GM19438 (cell line): Measurements from ENCODE around the gene RABAC1.
"Not testable (repeated sequence)": the region's sequence is repeated elsewhere in the genome, so short reads cannot be mapped to it uniquely, and the experiment has no call there.

ENCODE experiments used
- ATAC-seq: cut with Tn5 transposase; IDR thresholded peaks from one replicate; pipeline ENCODE4 v1.9.1; 2021; ENCODE audit warnings: low read depth; ENCODE audit not compliant: unreplicated experiment

Gene RABAC1, protein sequence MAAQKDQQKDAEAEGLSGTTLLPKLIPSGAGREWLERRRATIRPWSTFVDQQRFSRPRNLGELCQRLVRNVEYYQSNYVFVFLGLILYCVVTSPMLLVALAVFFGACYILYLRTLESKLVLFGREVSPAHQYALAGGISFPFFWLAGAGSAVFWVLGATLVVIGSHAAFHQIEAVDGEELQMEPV

DNA sequence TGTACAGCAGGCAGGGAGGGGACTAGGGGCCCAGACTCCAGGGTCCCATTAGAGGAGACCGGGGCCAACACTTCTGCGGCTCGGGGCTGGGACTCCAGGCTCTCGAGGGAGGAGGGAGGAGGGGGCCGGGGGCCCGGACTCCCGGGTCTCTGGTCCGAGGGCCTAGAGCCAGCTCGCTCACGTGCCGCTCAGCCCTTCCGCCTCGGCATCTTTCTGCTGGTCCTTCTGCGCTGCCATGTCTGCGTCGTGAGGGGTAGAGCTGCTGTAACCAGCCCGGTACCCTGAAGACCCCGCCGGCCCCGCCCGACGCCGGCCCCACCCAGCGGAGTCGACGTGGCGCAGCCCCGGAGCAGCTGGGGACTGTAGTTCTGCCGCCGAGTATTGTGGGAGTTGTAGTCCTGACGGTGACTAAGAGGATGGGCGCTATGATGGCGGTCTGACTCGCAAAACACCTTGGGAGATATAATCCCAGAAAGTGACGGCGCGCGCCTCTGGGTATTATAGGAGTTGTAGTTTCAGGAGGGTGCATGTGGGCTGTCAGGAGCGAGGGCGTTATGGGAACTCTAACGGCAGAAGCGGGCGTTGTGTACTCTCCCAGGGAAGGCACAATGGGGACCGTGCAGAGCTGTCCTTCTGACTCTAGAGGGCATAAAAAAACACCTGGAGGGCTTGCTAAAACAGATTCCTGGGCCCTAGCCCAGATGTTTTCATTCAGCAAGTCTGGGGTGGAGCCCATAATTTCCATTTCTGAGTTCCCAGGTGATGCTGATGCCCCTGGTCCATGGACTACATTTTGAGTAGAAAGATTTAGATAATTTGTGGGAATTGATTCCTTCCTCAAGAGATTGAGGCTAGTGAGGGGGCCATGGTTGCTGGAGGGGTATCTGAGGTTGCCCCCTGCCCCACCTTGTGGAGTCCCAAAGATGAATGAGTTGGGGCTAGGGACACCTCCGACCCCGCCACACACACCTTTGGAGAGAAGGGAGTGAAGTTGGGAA lies at the start of gene RABAC1:
RABAC1 (minus strand) TSS at position 266 of the 998 bp plus-strand sequence; CDS start at position 237, 29 bp downstream.
- peak; percentile 83 for ATAC-seq

DNA sequence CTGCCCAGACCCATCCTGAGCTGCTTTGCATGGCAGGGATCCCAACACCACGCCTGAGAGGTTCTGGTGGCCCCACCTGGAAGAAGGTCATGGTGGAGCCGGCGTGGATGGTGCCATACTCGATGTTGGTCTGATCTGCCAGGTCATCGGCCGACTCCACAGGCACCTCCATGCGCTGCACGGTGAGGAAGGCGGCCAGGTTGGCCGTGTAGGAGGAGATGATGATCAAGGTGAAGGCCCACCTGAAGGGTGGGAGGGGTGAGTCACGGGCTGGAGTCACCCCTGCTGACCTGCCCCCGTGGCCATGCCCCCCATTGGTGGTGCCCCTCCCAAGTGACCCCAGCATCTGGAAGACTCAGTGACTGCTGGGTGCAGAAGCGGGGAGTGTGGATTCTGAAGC lies 47.4 kb upstream of the RABAC1 start:
- ATAC-seq = no peak

DNA sequence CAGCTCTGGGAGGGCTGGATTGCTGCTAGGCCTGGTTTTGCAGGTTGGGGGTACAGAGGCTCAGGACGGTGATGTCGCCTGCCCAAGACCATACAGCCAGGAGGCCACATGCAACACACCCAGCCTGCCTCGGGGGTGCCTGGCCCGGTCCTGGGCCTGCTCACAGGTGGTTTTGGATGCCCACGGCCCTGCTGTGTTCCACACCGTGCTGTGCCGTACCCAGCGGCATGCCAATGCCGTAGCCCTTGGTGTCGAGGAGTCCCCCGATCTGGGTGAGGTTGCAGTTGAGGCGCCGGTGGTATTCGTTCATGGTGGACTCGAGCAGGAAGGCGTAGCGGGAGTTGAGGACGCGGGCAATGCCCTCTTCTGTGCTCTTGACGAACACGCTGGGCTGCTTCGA lies 46.4 kb upstream of the RABAC1 start:
- ATAC-seq = no peak

DNA sequence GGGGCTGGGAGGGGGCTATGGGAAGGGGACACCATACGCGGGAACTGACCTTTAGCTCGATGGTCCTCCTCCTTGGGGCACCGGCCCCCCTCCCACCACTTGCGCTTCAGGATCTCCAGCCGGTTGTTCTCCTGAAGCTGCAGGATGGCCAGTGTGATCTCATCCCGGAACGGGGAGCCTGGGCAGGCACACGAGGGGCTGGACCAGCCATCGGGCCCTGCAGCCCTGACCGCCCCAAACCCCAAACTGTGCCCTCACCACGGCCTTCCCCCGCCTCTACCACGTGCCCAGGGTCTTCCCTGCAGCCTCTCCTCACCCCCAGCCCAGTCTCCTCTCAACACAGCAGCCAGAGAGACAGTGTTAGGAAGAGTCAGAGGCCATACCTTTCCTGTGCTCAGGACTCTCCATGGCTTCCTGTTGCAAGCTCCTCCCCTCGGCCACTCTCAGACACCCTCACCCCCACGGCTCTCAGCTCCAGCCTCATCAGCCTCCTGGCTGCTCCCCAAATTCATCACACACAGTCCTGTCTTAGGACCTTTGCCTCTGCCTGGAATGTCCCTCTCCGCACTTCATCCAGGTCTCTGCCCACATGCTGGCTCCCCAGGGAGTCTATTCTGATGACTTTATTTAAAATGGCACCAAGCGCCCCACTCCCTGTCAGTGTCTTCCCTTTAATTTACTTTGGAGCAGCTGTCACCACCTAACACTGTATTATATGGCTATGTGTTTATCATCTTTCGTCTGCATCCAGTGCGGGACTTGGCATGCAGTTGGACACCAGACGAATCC lies 44.6 kb upstream of the RABAC1 start:
- no peak for ATAC-seq

DNA sequence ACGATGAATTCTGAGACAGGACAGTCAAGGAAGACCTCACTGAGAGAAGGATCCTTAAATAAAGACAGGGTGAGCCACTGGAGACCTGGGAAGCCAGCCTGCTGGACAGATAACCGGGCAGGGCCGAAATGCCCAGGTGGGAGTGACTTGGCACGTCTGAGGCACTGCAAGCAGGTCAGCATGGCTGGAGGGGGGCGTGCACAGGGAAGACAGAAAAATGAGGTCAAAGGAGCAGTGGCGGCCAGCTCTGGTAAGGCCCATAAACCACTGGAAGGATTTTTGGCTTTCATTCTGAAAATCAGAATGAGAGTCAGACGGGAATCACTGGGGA lies 40.7 kb upstream of the RABAC1 start:
- ATAC-seq = no peak

DNA sequence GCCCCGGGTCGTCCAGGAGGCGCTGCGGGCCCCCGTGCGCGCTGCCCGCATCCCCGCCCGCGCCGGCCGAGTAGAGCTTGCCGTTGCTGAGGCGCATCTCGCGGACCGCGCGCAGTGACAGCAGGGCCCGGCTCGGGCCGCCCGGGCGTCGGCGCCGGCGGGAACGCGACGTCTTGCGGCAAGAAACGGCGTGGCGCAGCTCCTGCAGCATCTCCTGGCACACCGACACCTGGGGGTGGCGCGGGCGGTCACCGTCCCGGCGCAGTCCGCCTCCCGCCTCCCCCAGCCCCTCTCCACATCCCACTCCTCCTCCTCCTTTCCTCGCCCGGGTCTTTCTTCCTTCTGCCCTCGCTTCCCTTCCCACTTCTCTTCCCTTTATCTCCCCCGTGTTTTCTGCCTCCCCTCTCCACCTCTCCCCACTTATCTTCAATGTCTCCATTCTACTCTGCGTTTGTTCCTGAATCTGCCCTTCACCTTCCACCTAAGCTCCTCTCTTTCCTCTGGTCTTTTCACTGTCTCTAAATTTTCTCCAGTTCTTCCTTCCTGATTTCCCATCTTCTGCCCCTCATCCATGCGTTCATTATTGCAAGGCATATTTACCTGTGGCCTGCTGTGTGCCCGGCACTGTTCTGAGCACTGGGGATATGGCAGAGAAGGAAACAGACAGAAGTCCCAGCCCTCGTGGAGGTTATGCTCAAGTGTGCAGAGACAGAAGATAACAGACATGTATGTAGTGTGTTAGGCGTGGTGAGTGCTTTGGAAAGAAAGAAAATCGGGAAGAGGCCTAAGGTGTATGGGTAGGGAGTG lies 40.2 kb upstream of the RABAC1 start:
- ATAC-seq = no peak

DNA sequence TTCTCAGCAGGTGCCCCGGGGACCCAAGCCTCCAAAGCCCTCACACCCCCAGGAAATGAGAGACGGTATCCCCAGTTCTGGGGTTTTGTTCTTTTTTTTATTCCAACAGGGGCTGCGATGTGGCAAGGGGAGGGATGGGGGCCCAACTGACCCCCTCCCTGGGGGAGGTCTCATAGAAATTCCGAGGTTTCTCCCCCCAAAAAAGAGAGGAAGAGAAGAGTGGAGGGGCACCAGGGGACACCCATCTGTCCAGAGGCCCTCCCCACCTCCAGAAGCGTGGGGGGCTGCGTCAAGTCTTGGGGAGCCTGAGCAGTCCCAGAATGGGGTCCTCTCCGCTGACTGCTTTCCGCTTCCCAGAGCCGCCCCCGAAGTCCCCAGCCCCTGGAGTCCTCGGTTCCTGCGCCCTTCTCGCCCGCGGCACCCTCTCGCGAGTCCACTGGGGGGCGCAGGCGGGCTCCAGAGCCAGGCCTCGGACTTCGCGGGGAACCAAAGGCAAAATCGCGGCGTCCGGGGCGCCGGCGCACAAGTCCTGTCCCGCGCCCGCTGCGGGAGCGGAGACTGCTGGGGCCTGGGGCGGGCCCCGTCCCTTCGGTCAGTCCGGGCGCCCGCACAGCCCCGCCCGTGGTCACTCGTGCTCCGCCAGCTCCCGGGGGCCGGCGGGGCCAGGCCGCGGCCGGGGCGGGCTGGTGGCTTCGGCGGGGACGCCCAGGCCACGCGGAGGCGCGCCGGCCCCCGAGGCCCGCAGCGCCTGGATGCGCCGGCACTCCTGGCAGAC lies 39.3 kb upstream of the RABAC1 start:
- ATAC-seq = no peak

DNA sequence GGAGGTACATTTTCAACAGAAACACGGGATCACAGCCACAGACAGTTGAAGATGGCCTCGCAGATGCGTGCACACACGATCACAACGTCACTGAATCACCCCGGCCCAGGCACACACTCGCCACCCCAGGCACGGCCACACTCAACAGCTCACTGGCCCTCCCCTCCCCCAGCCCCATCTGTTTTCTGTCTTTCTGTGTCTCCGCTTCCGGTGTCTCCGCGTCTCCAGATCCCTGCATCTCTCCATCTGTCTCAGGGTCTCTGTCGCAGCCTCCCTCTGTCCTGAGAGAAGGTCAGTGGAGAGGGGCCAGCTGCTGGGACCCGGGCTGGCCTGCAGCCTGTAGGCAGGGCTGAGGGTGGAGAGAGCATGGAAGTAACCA lies 38.7 kb upstream of the RABAC1 start:
- ATAC-seq = no peak

DNA sequence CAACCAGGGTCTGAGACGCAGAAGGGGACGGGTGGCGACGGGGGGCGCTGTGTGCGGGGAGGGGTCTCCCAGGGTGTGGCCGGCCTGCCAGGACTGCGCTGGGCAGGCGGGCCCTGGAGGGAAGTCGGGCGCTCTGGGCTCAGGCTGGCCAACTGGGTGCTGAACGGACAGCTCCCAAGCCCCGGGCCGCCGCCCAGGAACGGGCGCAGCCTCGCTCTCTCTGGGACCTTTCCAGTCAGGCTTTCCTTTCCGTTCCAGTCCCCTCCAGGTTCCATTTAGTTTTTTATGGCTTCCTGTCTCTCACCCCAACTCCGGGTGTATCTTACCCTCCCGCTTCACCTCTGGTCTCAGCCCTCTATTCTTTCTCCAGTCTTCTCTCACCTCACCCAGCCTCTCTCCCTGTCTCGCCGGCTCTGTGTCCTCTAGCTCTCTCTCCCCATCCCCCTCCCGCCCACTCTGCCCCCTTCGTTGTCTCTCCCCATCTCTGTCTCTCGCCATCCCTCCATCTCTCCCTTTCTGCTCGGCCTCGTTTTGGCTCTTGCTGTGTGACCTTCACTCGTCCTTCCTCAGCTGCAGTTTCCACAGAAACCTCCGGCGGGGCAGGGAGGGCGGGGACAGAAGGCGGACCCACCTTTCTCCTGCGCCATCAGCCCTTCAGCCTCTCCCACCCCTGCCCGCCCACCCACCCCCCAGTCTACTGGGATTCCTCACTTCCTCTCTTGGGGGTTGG lies 38.2 kb upstream of the RABAC1 start:
- no peak for ATAC-seq

DNA sequence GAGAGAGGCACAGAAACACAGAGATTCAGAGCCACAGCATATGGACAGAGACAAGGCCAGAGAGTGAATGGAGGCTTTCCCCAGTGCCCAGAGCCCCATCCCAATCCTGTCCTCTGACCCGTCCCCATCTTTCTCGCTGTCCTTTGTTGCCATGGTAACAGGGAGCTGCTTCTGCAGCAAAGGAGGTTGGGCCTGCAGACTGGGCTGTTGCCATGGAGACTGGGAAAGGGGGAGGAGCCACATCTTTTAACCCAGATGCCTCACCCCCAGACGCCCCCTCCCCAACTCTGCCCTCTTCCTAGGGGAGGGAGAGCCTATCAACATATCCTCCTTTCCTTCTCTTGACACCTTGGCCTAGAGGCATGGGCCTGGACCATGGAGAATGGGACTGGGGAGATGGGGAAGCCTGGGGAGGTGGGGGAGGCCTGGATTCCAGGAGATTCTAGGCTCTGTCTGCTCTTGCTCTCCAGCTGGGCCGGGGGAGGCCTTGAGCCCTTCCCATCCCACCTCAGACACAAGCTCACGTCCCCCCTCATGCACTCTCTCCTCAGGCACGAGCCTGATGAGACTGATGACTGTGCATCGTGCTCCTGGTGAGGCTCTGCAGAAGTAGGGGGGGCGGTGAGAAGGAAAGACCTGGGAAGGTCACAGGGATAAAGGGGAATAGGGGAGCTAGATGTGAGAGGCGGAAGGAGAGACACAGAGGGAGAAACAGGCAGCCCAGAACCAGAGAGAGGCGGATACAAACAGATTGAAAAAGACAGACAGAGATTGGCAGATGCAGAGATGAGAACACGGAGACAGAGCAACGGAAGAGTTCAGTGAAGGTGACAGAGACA lies 37.1 kb upstream of the RABAC1 start:
- no peak for ATAC-seq

DNA sequence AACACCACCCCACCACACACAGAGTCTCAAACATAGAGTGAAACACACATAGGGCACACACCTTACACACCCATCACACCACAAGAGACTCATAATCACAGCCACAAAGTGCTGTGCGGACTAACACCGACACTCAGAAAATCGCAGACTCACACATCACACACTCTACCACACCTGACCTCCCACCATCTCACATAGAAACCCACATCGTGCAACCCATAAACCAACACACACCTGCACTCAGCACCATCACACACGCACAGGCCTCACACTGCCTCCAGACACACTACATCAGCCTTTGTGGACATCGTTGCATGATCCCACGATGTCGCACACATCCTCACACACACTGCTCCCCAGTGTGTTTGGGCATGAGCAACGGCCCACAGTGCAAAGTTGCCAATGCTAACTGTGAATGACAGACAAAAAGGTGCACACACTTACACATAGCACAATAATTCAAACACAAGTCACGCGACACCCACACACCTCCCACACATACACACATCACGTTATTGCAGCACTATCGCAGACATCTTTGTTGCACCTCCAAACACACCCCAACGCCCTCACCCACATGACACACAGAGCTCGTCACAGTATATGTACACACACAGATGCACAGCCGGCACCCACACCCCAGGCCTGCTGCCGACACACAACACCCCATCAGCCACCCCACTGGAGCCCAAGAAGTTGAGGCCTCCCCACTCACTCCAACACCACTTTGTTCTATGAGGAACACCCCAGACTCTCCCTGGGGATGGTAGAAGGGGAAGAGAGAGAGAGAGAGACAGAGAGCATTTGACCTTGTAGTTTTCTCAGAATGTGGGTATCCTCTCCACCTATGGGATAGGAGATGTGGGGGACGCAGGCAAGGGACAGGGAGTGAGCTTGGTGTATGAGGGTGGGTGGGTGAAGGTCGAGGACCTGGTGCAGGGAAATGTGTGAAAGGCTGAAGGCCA lies 36.2 kb upstream of the RABAC1 start:
- ATAC-seq = no peak

DNA sequence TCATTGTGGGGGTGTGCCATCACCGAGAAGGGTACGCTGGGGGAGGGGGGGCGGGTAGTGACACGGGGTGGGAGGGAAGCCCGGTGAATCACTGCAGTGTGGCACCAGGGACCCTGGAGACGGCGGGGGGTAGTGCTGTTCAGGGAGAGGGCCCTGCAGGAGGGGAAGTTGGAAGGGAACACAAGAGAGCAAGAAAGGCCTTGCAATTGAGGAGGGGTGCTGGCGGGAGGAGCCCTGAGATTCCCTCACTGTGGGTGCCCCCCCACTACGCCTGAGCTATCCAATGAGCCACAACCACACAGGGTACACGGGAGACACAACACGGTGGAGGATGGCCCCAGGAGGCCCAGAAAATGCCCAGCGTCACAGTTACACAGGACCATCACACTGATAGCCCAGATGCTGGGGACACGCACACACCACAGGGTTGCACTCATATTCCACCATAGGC lies 35.4 kb upstream of the RABAC1 start:
- no peak for ATAC-seq

DNA sequence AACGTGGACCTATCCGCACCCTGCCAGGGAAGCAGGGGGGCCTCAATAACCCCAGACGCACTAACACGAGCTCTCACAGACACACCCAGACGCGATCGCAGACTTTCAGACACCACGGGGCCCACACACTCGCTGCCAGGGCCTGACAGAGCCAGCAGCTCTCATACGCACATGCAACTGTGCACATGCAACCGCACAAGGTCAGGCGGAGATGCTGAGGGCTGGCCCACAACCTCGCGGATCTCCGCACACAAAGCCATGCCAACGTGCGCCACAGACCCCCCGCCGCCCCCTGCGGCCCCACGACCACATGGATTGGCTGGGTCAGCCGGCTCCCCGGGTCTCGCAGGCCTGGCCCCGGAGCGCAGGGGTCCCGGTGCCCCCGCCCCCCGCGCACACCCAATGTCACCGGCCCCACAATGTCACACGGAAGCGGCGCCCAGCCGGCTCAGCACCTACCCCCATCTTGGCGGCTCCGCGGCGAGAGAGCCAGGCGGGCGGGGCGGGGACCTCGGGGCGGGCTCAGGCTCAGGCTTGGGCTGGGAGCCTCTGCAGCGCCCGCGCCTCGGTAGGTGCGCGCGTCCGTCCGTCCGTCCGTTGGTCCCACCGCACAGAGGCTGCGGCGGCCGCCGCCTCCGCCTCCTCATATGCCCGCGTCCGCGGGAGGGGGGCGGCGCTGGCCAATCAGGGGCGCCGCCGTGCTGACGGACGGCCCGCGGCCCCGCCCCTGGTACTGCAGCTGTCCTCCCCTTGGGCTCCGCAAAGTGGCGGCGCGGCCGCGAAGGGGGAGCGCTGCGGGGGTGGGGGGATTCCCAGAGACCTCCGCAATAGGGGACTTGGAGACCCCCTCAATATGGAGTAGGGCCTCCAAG lies 34.7 kb upstream of the RABAC1 start, which contains the start of gene ATP1A3:
ATP1A3 (minus strand) TSS at position 619 of the 872 bp plus-strand sequence; CDS start at position 465, 154 bp downstream.
- no peak for ATAC-seq

DNA sequence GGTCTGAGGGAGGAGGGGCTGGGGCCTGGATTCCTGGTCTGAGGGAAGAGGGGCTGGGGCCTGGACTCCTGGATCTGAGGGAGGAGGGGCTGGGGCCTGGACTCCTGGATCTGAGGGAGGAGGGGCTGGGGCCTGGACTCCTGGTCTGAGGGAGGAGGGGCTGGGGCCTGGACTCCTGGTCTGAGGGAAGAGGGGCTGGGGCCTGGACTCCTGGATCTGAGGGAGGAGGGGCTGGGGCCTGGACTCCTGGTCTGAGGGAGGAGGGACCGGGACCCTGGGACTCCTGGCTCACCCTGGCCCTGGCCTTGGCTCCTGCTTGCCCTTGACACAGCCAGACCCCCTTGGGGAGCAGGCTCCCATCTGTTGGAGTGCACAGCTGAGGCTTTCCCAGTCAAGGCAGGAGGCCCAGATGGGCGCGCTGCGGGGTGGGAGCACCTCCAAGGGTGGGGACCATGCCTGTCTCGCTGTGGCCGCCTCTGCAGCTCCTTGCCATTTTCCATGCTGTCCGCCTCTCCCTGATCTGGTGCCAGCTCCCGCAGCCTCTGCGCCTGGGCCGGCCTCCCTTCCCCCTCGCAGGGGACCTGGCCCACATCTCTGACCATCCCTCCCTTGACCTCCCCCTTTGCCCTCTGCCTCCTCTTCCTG lies 32.9 kb upstream of the RABAC1 start:
- ATAC-seq = not testable (repeated sequence)

DNA sequence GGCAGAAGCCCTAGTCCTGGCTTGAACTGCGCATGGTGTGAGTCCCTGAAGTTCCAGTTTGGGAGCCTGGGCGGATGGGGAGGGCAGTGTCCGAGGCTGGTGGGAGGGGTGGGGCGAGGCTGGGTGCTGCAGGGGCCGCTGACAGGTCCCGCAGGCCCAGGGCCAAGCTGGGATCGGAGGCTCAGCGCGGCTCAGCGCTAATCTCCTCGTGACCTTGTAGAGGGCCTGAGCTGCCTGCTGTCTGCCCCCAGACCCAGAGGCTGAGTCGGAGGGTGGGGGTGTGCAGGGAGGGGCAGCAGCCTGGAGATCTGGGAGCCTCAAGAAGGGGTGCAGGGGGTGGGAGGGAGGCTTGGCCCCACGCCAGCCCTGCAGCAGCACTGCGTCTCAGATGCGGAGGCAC lies 31.9 kb upstream of the RABAC1 start:
- ATAC-seq = no peak
